A549 treated with DMSO at 1 μM for 4 hours (cell line): ENCODE measurements around the gene USP9Y. TPM values are rescaled to one million over a fixed set of nuclear protein-coding genes. Genes with fewer than 3 reads are reported as not detected.

Experiments
- total RNA-seq: library from RNA; stranded (reverse); fragments of 200-300 nt; extraction: Qiagen RNA extraction; gene quantifications from 5 replicates; pipeline ENCODE4 v1.2.3, GENCODE V29; 2022; ENCODE audit warnings: low read depth

Gene USP9Y
- 4.3 to 5.5 TPM (median 5.4 TPM) in 5 replicates for total RNA-seq

GRCh38 chrY:12701181-12701695, at the start of gene USP9Y:
Gene USP9Y, plus strand, starts transcription at chrY:12701231. Its CDS starts 8,217 bp downstream, at chrY:12709448.

GRCh38 chrY:12904618-12905516, 203.8 kb downstream of the USP9Y start, which contains the start of gene DDX3Y:
Gene DDX3Y, plus strand, starts transcription at chrY:12904868. Its CDS starts 69 bp downstream, at chrY:12904937.

Other genes starting within 250 kb of the USP9Y start
- 23.6 to 31.3 TPM (median 27.8 TPM) in 5 replicates for gene DDX3Y, start 203.6 kb downstream of the USP9Y start, total RNA-seq